8988T (cell line): ENCODE measurements around the gene NOTO.

Source experiments
- DNase-seq: peaks from one replicate; pipeline ENCODE4 v3.0.0; 2011

NOTO gene

GRCh38 chr2:73203055-73203681 is 794 bp downstream of the NOTO start:
- no peak for DNase-seq

GRCh38 chr2:73205611-73206010 is 3.2 kb downstream of the NOTO start:
- no peak for DNase-seq

- no peak for DNase-seq
Measured at GRCh38 chr2:73208258-73208657, 5.9 kb downstream of the NOTO start.

GRCh38 chr2:73210019-73210418 is 7.6 kb downstream of the NOTO start:
- no peak for DNase-seq

GRCh38 chr2:73210696-73211095 is 8.3 kb downstream of the NOTO start:
- DNase-seq = no peak

GRCh38 chr2:73212098-73212447 is 9.7 kb downstream of the NOTO start:
- no peak for DNase-seq

- peak; percentile 81 for DNase-seq
Measured at GRCh38 chr2:73212448-73213176, 10.2 kb downstream of the NOTO start.

- peak; percentile 77 for DNase-seq
Measured at GRCh38 chr2:73214120-73215035, 12.0 kb downstream of the NOTO start, which contains the start of gene SMYD5. TSS of gene SMYD5 (plus strand) at chr2:73214245. CDS start at chr2:73214267, 22 bp downstream.

- no peak for DNase-seq
Measured at GRCh38 chr2:73215254-73215653, 12.9 kb downstream of the NOTO start.

- DNase-seq = no peak
Measured at GRCh38 chr2:73217160-73217559, 14.8 kb downstream of the NOTO start.

- DNase-seq = no peak
Measured at GRCh38 chr2:73217826-73218225, 15.5 kb downstream of the NOTO start.

GRCh38 chr2:73218298-73218697 is 15.9 kb downstream of the NOTO start:
- no peak for DNase-seq

- no peak for DNase-seq
Measured at GRCh38 chr2:73223821-73224220, 21.4 kb downstream of the NOTO start.

GRCh38 chr2:73225513-73226360 is 23.4 kb downstream of the NOTO start:
- no peak for DNase-seq

GRCh38 chr2:73227086-73227485 is 24.7 kb downstream of the NOTO start:
- DNase-seq = no peak

GRCh38 chr2:73228631-73229030 is 26.3 kb downstream of the NOTO start:
- no peak for DNase-seq

- no peak for DNase-seq
Measured at GRCh38 chr2:73232403-73233153, 30.2 kb downstream of the NOTO start.

- DNase-seq = peak; percentile 92
Measured at GRCh38 chr2:73233154-73233931, 31.0 kb downstream of the NOTO start, which contains the start of gene PRADC1. TSS of gene PRADC1 (minus strand) at chr2:73233239. CDS start at chr2:73233160, 79 bp downstream.

- DNase-seq = peak; percentile 75
Measured at GRCh38 chr2:73233932-73234832, 31.8 kb downstream of the NOTO start, which contains the start of gene CCT7. TSS of gene CCT7 (plus strand) at chr2:73234308. CDS start at chr2:73234379, 71 bp downstream.
